Measurements from ENCODE around the gene RBMS3.
"Not testable (repeated sequence)": the region's sequence is repeated elsewhere in the genome, so short reads cannot be mapped to it uniquely, and the experiment has no call there.

Gene RBMS3

GRCh38 chr3:29345516-29346300 lies 64.8 kb downstream of the RBMS3 start:
- no peak for DNase-seq

DNA sequence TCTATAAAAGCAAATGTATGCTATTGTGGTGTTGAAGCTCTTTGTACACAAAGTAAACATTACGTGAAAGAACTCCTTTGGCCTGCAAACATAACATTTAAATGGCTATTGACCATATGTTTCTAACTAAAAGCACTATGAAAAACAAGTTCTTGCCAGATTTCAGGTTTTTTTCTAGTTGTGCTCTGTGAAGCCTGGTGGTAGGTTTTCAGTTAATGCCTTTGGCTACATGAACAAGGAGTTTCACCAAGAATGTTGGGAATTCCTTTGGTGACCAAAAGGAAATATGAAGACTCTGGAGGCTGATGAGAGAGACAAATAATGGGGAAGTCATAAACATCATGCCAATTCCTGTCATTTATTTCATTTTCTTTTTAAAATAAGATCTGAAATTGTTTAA lies 66.0 kb downstream of the RBMS3 start:
- no peak for DNase-seq

DNA sequence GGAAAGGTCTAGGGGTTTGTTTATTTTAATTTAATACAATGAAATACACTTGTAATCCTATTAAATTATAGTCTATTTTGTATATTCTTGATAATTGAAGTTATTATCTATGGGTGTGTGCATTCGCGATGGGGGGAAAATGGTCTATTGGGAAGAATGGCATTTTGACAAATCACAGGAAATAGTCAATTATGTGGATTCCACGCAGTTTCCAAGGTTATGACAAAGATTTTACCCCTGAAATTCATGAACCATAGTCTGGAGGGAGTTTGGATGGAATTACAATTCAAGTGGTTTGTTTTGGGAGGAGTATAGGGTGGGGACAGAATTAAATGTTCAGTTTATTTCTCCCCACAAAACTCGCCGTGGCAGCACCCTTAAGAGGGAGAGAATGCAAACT lies 66.5 kb downstream of the RBMS3 start:
- DNase-seq = no peak

GRCh38 chr3:29348316-29348715 lies 67.4 kb downstream of the RBMS3 start:
- no peak for DNase-seq

GRCh38 chr3:29349049-29349448 lies 68.2 kb downstream of the RBMS3 start:
- no peak for DNase-seq

DNA sequence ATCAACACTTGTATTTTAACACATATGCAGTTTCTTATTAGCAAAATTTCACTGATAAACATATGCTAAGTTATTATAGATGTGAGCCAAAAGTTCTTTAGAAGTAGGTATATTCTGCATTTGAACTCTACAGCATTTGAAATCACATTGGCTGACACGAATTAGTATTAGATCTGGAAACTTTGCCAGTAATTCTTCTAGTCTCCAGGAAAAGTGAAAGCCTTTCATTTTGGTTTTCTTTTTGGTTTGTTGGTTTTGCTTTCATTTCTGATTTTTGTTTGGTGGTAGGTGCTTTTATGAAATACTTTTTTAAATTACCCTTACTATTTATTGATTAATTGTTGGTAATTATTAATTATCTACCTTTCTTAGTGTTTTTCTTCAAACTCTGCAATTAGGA lies 72.9 kb downstream of the RBMS3 start:
- no peak for DNase-seq

DNA sequence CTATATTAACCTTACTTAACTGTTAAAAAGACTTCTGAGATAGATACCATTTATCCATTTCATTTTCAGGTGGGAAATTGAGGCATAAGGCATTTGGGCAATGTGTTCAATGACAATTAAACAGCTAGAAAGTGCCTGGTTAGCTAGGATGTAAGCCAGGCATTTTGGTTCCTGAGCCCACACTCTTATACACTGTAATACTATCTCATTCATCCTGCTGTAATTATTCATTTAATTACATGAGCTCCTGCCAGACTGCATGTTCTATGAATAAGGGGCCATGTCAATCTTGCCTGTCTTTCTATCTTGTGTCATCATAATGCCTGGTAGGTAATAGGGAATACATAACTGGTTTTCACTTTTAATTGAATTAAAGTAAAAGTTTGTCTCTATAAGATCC lies 74.0 kb downstream of the RBMS3 start:
- DNase-seq = no peak

DNA sequence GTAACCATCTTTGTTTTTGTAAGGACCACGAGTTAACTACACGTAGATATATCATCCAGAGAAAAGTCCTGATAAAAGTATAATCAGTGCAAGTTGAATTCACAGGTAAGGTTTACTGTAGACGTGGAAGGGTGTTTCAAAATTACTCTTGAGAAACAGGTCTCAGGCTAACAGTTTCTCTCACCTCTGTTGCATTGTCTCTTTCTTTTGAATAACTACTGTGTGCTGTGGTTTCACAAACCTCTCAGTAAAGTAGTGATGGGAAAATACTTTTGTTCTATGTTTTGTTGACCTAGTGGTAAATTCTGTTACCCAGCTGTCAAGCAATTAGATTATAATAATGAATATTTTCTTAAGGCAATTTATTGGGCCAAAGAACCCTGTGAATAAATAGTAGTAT lies 75.2 kb downstream of the RBMS3 start:
- DNase-seq = no peak

GRCh38 chr3:29360289-29360688 lies 79.4 kb downstream of the RBMS3 start:
- not testable (repeated sequence) for DNase-seq

DNA sequence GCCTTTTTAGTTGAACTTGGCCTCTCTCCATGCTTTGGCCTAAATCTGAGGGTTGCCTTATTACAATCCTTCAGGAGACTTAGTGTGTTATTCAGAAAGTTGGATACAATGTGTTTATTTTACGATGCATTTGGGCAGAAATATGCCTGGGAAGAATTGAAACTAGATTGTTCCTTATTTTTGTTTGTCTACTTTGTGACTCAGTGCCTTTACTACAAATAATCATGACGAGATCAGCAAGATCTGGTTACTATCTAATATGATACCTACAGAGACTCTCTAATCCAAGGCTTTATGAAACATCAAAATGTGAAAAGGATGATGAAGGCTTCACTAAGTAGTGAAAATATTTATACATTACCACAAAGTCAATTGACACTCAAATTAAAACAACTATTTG lies 82.2 kb downstream of the RBMS3 start:
- no peak for DNase-seq

DNA sequence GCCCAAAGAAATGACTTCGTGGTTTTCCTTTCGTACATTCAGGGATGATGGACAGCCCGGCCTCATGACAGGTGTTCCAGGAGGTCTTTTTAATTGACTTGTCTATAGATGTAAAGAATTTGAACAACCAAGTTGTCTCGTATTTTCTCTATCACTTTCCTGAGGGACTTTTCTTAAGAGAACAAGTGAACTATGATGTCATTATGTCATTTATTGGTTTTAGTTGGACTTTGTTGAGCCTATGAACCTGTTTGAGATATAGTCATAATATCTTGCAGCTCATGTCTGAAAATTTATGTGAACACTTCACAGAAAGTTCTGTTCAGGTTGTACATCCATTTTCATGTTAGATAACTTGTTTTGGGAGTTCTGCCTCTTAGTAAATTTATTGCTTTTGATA lies 89.2 kb downstream of the RBMS3 start:
- DNase-seq = no peak

DNA sequence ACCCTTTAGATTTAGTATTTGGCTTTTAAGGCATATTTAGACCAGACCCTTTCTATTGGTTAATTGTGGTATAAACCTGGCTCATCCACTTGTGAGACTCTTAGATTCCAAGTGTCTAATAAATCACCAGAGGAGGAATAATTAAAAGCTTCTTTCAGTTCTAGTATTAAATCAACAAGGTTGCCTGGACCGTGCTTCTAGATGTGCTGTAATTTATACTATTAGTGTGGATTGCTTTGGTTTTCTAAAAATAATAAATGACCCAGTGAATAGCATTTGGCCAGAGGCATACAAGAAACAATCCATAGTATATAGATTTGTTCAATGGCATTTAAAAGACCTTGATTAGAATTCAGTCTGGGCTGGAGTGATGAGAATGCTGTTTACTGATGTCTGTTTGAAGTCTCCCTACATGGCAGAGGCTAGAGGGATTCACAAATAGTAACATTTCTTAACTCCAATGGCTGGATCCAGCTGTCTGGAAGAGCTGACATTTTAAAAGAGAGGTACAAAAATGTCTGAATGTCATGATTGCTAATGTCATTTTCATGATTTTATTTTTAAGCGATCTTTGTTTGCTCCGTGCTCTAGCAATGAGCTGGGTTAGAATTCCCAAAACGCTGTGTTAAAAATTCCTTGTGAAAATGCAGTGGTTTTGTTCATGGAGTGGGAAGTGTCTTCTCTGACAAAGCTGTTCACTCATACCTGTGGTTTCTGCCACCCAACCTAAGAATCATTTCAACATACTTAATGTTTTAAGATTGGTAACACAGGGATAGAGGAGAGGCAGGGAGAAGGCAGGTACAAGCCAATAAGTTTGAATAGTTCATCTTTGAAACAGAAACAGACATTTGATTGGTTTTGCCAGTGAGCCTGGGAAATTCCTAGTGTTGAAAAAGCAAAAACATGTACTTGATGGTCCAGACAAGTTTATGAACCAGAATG lies 89.9 kb downstream of the RBMS3 start:
- DNase-seq = no peak

- DNase-seq = no peak
These were observed 92.3 kb downstream of the RBMS3 start for GRCh38 chr3:29373131-29373680.

DNA sequence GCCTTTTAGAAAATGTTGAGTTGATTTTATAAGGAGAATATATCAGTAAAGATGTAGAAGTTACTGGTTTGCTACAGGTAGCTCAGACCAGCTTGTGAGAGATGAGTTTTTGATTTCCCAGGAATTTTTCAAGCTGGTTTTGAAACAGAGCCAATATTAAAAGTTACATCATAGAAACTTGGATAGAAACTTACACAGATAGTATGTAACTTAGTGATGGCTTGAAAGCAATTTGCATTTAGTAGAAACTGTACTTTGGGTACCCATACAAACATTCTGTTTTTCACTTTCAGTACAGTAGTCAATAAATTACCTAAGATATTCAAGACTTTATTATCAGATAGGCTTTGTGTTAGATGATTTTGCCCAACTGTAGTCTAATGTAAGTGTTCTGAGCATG lies 93.4 kb downstream of the RBMS3 start:
- no peak for DNase-seq

DNA sequence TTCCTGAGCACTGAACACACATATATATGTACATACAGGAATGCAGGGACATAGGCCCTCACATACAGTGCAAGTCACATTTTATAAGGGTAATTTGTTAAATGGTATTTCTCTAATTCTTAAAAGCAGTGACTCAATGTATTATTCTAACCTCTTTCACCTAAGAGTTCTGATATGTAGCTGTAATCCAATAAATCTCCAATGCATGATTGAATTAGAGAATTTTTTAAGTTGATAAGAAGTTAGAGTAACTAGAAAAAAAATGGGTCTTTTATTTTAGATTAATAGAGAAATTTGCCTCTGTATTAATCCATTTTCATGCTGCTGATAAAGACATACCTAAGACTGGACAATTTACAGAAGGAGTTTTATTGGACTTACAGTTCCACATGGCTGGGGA lies 98.2 kb downstream of the RBMS3 start:
- DNase-seq = no peak

DNA sequence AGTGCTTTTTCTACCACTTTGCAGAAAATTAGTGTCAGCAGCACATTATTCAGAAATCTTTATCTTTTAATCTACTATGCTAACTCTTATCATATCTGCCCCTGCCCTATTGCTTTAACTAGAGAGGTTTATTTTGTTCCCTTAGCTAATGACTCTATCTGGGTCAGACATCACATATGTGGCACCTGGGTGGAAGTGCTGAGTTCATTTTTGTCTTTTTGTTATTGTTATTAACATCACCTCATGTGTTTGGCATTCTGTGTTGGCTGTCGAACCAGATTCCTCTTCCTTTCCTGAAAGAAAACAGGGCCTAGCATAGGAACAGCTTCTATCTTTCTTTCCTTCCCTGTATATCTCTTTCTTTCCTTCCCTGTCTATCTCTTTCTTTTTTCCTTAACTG lies 100.7 kb downstream of the RBMS3 start:
- no peak for DNase-seq

DNA sequence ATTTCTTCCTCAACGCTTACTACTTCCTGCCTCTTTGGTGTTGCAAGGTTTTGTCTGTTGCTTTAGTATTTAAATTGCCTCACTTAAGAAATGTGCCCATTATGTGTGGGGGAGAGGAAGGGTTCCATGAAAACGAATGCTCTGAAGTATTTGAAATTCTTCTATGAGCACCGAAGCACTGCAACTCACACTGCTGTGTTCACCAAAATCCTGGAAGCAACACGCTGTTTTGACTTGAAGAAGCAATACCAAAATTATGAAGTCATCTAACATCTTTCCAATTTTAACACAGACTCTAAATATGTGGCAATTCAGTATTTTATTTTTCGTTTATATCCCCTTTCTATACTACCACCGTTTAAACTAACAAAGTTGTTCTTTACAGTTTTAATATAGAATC lies 101.5 kb downstream of the RBMS3 start:
- DNase-seq = no peak

DNA sequence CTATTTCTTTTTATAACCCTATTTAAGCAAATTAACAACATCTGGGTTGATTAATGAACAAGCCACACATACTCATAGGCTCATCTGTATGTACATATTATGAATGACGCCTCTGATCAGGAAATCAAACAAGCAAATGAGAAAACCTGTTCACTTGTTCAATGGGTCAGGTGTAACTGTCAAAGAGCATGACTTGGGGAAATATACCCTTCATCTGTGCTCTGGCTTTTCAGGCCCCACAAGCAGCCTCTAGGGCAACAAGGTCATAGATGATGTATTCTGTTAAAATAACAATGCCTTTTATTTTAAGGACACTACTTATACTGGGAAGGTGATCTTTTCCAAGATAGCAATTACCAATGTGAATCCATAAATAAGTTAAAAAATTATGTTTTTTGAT lies 102.0 kb downstream of the RBMS3 start:
- DNase-seq = no peak

DNA sequence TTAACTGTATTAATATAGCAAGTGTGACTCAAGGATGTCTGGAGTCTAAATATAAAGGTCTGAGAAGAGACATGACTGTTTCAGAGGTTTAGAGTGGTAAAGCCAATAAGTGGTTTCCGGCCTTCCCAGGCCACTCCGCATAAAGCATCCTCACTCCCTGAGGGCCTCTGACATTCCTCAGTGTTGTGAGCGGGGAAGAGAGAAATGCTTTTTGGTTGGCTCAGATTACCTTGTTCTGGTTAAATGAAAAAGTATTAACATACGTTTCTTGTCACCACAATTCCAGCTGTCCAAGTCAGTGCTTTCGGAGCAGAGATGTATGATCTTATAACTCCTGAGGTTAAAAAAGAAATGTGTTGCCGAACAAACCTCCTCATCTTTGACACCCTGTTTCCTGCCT lies 103.8 kb downstream of the RBMS3 start:
- no peak for DNase-seq

DNA sequence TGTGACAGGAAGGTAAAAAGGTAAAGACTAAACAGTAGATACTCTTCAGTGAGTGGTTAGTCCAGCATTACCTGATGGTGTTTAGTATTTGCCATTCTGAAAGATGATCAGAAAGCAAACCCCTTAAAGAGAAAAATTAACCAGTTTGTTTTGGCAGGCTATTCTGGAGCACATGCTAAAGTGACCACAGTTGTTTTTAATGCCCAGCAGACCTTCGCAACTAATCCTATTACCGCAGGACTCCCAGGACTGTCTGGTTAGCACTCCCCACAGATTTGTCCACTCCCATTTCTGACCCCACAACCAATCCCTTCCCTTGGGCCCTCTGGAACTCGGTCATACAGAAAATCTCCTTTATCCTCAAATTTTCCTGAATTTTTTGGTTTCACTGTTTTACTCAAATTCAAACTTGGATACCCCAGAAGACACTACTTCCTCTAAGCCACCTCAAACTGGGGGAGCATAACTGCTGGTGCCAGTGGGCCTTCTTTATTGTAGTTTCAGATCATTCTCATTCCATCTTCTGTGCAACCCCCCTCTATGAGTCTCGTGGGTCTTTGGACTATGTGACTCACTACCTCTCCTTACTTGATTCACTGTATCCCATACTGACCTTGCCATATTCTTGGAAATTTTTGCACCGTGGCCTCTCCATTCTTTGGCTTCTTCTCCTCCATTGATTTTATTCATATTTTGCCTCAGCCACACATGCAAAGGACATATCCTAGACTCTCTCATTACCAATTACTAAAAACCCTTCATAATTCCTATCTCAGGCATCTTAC lies 104.4 kb downstream of the RBMS3 start:
- no peak for DNase-seq

DNA sequence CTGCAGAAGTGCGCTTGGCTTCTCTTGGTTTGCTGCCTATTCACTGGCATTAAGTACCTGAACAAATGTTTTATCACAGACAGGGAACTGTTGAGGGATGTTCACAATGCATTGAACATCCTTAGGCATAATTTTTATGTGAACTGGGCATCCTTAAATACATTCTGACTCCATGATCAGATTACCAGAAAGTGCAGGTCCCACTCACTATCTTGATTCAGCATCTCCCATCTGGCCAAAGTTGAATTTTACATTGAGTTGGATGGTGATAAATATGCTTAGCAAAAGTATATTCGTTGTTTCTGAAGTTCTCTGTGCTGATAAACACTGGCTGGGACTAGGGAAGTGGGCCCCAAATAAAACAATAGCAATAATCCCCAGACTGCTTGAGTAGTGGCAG lies 108.5 kb downstream of the RBMS3 start:
- DNase-seq = no peak

DNA sequence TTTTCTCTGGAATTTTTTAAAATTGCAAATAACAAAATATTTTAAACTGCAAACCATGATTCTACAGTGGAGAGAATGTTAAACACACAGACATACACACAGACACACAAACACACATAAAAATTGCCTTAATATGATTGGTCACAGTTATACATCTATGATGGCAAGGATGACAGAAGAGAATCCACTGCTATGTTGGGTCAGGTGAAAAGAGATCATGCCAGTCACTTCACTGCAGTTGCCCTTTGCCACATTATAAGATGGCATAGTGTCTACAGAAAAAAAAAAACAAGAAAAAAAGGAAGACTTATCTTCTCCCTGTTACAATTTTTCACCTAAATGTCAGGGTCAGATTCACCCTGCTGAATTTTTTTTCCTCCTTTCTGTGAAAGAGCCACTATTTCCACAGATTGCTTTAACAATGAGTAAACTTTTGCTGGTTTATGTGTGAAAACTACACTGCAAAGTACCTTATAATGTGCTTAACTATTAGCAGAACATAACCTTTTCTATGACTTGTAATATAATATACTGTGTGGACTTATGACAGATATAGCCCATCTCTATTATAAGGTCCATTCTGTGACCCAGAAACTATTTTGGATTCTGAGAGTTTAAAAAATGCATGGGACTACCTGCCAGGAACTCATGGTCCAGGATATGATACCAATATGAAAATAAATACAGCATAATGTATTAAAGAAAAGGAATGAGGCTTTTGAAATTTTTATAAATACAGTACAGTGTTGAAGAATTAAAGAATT lies 111.9 kb downstream of the RBMS3 start:
- DNase-seq = no peak

All from CD4-positive, alpha-beta T cell treated with Interleukin-4 for 4 hours (primary cell).